GM12801 (cell line): ENCODE data around the gene LRIT3.

Experiments
- CTCF ChIP-seq: IDR thresholded peaks from one replicate; pipeline ENCODE4 v1.5.1; 2011; ENCODE audit warnings: control low read depth; ENCODE audit not compliant: insufficient read length; ENCODE audit errors: extremely low read depth

The LRIT3 gene

GRCh38 chr4:109826719-109827118 is 21.2 kb upstream of the LRIT3 start:
- TF ChIP-seq CTCF = no peak

GRCh38 chr4:109827672-109828071 is 20.2 kb upstream of the LRIT3 start, which contains the start of gene RRH:
TSS of gene RRH (plus strand) at chr4:109827972. CDS start at chr4:109828028, 56 bp downstream.
- TF ChIP-seq CTCF = no peak

GRCh38 chr4:109833756-109834155 is 14.2 kb upstream of the LRIT3 start:
- no peak for TF ChIP-seq CTCF

- no peak for TF ChIP-seq CTCF
Measured at GRCh38 chr4:109836985-109837384, 10.9 kb upstream of the LRIT3 start.

GRCh38 chr4:109846395-109847098 is 1.4 kb upstream of the LRIT3 start:
- no peak for TF ChIP-seq CTCF

GRCh38 chr4:109848501-109848900 is 594 bp downstream of the LRIT3 start:
- no peak for TF ChIP-seq CTCF

GRCh38 chr4:109850601-109851000 is 2.7 kb downstream of the LRIT3 start:
- TF ChIP-seq CTCF = no peak

- TF ChIP-seq CTCF = no peak
Measured at GRCh38 chr4:109861271-109861670, 13.4 kb downstream of the LRIT3 start.
